RCC 7860 (cell line): Measurements from ENCODE around the gene MS4A4A.
"Not testable (repeated sequence)": the region's sequence is repeated elsewhere in the genome, so short reads cannot be mapped to it uniquely, and the experiment has no call there.

Source experiments
- DNase-seq: peaks from one replicate; pipeline ENCODE4 v3.0.0-alpha.2; 2015; ENCODE audit warnings: low spot score
- FAIRE-seq: peaks from 2 replicates; lab custom pipeline; 2012; peaks lifted over from hg19 to GRCh38; lab: Jason Lieb, UNC

MS4A4A gene

DNA sequence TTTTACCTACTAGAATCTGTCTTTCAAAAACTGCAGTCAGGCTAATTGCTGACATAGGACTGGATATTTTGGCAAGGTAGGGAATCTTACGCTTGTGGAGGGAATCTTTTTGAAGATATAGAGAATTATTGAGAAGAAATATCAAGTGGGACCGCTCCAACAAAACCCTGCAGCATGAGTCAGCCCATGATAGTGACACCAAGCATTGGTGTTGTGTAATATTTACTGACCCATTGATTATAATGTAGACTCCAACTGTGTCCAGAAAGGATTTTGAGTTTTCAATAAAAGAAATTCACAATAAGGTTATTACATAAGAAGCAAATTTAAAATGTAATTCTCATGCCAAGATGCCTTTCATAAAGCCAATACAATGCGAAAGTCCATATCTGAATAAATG, 20.7 kb downstream of the MS4A4A start:
- FAIRE-seq (no peak), DNase-seq (no peak)

DNA sequence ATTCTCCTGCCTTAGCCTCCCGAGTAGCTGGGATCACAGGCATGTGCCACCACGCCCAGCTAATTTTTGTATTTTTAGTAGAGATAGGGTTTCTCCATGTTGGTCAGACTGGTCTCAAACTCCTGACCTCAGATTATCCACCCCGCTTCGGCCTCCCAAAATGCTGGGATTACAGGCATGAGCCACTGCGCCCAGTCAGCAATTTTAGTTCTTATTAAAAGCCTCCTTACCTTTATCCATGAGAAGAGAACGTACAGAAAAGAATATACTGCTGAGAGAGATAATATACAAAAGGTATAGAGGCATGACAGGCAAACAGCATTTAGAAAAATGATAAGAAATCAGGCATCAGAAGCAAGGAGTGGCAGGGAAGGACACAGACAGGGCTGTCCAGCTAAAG, 21.4 kb downstream of the MS4A4A start:
- DNase-seq, FAIRE-seq: not testable (repeated sequence)

DNA sequence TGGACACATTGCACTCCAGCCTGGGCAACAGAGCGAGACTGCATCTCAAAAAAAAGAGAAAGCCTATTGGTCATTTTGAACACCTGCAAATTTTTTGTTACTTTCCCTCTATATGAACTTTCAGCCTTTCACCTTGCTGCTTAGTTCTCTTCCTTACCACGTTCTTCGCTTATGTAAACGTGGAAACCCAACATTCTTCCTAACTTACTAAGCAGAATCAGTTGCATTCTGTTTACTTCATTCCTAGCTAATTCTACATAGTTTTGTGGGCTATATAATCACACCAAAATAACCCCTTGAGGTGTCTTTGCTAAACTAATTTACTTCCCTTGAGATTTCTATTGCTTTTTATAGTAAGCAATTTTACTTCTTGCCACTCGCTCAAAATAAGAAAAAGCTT, 23.2 kb downstream of the MS4A4A start:
- DNase-seq, result no peak
- FAIRE-seq, result no peak

DNA sequence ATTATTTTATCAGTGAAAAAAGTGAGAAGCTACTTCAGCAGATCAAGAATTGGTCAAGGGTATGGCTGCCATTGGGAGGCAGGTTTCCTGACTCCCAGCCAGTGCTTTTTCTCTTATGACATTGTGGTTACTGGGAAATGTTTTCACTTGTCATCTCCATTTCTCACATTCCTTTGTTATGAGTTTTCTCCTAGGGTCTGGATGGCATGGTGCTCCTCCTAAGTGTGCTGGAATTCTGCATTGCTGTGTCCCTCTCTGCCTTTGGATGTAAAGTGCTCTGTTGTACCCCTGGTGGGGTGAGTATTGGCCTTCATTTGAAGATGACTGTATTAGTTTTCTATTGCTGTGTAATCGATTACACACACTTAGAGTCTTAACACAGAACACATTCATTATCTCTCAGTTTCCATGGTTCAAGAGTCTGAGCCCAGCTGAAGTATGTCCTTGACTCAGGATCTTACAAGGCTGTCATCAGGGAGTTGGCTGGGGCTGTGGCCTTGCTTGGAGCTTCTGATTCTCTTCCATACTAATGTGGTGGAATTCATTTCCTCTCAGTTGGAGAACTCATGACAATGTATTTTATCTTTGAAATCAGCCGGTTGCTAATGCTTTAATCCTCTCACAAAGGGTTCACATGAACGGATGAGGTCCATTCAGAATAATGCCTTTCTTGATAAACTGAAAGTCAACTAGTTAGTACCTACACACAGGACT, 25.6 kb downstream of the MS4A4A start:
- DNase-seq (peak; percentile 74), FAIRE-seq (peak; percentile 78)

DNA sequence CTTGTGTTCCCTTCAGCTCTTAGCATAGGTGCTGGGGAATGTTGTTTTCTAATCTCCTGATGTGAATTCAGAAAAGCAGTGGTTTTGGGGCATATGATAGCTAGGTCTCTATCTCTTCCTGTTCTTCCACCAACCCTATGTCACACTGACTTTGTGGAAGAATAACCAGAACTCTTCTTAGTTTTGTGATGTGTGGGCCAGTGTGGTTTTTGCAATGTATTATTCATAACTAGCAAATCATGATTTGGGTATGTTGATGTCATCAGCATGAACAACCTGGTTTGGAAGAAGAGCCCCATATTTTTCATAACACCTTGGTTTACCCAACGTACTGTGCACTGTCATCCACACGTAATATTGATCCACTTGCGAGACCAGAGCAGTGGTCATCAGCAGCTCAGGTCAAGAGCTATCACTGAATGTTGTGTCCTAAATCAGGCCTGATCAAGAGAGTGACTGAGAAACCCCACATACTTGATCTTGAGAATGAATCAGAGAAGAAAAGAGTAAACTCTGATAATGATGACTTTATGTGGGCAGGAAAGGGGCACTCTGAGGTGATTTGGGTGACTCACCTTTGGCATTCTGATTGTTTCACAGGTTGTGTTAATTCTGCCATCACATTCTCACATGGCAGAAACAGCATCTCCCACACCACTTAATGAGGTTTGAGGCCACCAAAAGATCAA, 27.2 kb downstream of the MS4A4A start:
- peak; percentile 42 for DNase-seq
- FAIRE-seq, result peak; percentile 76

DNA sequence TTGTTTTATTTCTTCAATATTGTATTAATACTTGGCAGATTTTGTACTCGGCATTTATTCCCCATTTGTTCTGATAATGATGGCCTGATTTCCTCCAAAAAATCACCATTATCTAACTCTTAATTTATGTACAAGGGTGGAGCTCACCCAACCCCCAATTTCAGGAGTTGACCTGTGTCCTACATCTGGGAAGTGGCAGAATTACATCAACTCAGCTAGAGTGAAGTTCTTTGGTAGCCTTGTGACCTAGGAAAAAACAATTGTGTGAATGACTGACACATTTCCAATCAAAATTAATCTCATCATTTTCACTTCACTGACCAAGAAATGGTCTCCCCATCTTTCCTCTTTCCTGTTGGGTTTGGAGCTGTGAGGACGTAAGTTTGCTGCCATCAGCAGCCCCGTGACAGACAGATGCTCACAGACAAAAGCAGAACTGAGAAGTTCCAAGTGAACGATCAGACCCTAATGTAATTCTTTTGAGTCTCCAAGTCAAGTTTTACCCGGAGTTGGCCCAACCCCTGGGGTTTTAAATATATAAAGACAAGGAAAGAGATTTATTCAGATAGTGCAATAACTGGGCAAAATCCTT, 30.0 kb downstream of the MS4A4A start:
- DNase-seq, result no peak
- no peak for FAIRE-seq

DNA sequence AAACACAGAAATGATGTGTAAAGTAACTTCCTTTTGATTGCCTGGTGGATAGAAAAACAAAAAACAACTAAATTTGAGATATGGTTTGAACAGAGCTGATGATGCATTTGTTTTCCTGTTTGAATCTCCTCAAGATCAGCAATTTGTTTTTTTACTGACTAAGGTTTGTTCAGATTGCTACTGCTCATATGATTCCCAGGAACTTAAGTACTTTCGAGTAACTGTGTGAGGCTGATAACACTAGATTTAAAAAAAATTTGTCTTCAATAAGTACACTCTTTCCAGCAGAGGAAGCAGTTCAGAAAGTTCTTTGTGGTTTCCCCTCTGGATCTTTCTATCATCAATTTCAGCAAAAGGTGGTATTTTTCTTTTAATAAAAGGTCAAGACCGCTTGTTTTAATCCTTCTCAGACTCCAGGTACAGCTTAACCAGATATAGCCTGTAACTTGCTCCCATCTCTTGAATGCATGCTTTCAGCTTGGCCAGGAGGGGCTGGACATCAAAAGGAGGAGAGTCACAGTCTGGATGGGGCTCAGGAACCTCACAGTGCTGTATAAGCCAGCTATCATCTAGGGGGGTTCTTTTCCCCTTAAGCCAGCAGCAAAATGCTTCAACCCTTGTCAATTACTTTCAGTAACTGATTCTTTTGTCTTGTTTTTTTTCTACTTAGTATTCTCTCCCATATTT, 34.3 kb downstream of the MS4A4A start:
- DNase-seq, result no peak
- no peak for FAIRE-seq

DNA sequence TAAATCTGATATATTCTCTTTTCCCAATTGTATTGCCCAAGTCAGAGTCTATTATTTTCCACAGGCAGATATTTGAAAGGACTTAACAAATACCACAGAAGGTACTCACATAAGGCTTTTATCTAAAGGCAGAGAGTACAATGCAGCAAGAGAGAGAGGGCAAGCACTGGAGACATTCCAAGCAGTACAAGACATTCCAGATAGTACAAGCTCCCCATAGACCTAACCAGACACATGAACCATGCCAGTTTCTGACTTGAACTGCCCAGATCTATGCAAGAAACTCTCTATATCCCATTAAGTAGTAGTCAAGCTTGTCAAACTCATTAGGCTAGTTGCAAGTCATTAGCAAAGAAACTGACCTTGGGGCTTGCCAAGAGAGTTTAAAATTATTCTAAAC, 35.4 kb downstream of the MS4A4A start:
- FAIRE-seq, result no peak
- no peak for DNase-seq

DNA sequence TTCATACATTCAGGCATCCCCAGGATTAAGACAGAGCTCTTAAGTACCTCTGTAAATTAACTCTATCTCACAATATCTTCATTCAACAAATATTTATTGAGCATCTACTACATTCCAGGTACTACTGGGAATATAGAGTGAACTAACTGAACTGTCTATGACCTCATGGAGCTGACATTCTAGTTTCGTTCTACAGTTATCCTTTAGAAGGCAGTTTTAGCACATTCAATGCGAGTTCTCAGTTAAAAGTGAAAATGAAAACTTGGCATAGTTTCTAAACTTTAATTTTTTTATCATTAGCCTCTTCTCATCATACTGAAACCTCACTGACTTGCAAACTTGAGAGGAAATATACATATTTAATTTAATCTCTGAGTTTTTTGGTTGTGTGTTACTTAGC, 35.9 kb downstream of the MS4A4A start:
- no peak for FAIRE-seq

DNA sequence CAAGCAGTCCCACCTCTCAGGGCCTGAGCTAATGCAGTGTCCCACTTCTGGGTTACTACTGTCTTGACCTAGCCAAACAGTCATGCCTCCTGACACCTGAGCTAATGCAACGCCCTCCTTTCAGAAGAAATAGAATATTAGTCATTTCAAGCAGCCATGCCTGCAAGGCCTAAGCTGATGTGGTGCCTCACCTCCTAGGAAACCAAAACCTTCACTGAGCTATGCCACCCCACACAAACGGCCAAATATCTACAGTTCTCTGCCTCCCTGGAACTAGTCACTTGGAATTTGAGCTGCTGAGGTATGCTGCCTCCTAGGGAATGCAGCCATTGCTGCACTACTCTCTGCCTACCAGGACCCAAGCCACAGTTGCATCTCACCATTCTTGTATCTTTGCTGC, 38.3 kb downstream of the MS4A4A start:
- FAIRE-seq, result no peak
- DNase-seq, result no peak

More for the DNA sequence above, 35.9 kb downstream of the MS4A4A start:
- no peak for DNase-seq

DNA sequence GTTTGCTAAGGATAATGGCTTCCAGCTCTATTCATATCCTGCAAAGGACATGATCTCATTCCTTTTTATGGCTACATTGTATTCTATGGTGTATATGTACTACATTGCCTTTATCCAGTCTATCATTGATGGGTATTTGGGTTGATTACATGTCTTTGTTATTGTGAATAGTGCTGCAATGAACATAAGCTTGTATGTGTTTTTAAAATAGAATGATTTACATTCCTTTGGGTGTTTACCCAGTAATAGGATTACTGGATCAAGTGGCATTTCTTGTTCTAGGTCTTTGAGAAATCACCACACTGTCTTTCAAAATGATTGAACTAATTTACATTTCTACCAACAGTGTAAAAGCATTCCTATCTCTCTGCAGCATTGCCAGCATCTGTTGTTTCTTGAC, 40.6 kb downstream of the MS4A4A start:
- DNase-seq, result no peak
- FAIRE-seq, result no peak

DNA sequence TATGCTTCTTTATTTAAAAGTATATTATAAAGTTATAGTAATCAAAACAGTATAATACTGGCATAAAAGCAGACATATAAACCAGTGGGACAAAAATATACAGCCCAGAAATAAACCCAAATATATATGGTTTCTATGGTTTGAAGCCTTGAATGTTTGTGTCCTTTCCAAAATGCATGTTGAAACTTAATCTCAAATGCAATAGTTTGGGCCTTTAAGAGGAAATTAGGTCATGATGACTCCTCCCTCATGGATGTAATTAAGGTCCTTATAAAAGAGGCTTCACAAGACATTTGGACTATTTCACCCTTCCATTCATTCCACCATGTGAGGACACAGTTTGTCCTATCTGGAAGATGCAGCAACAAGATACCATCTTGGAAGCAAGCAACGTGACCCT, 46.5 kb downstream of the MS4A4A start, which contains the start of gene MS4A6E:
TSS of gene MS4A6E (plus strand) at position 301 of the 400 bp plus-strand sequence. CDS start 7,641 bp downstream, outside the sequence.
- FAIRE-seq (no peak), DNase-seq (no peak)

DNA sequence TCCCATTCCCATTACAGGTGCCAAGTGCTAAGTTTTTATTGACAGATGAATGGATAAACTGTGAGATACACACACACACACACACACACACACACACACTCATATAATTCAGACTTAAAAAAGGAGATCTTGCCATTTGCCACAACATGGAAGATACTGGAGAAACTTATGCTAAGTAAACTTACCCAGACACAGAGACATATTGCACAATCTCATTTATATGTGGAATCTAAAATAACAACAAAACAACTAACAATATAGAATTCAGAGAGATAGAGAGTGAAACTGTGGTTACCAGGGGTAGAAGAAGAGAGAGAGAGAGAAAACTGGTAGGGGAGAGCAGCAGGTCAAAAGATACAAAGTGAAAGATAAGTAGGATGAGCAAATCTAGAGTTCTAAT, 48.0 kb downstream of the MS4A4A start:
- no peak for DNase-seq
- no peak for FAIRE-seq

DNA sequence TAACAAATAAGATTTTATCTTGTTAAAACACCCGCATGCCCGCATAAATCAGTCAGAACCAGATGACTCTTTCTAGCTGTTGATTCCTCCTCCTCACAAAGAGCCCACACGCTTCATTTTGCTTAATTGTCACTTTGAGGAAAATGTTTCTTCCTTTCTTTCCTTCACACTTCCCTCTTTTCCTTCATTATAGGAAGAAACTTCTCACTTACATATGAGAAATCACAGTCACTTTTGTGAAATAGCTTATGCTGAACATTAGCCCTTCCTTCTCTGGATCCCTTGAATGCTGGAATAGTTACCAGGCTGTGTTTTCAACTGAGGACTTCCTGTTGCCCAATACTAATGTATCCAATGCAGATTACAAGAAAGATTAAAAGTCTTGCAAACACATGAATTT, 52.4 kb downstream of the MS4A4A start:
- no peak for FAIRE-seq

DNA sequence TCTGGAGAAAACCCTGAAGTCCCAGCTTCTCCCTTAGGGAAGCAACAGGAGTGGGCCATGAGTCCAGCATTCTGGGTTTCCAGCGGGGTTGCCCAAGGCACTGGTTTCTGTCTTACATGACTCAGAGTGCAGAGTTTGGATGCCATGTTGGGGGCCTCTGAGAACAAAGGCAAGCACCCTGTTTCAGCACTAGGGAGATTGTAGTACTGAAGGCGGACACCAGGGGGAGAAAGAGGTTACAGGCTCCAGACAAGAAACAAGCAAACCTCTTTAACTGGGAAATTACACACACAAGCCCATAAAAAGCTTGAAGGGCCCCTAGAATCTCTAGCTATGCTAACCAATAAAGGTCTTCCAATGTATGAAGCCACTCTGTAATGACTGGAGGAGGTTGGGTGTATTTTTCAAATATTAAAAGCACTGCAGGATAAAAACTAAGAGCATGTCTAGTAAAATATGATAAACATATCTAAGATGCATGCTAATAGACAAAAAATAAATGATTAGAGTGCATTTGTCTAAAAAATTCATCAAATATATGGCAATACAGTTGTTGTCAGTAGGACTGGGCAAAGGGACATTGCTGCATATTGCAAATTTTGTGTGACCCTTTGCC, 53.6 kb downstream of the MS4A4A start:
- FAIRE-seq (no peak), DNase-seq (peak; percentile 7)

More for the DNA sequence above, 52.4 kb downstream of the MS4A4A start:
- DNase-seq, result no peak

DNA sequence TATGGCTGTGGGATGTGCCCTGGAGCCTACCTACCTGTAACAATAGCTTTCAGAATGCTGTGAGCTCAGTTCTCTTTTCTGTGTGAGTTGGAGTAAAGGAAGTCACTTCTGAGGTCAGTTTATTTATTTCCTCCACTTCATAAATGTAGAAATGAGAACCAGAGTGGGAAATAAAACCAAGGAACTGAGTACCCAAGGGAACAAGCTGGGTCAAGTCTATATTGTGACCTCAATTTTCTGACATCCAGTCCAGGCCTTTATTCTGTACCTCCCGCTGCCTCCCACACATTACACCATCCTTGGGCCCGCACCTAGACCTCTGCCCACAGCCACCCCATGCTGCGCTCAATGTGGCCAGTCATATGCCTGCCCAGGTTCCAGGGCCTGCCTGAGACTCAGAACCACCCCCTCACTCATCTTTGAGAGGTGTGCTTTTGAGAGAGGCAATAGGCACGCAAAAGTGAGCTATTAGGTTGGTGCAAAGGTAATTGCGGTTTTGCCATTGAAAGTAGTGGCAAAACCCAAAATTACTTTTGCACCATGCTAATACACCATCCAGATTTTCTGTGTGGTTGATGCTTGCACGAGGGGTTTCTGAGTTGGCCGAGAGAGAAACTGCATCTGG, 56.4 kb downstream of the MS4A4A start:
- FAIRE-seq, result no peak
- no peak for DNase-seq

DNA sequence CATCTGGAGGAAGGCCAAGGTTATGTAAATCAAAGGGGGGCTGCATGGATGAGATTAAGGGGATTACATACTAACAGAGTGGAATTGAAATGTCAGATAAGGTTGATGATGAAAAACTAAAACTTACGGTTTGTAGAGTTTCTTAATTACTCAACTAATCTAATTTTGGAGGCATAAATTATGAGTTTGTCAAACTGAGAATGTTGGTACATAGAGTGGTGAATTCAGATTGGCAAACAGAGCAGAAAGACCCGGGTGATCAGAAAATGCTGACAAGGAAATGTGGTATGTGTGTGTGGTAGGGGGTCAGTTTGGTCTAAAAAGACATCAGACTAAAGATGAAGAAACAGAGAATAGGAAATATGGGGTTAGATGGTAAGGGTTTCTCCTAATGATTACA, 57.6 kb downstream of the MS4A4A start:
- FAIRE-seq (no peak), DNase-seq (no peak)

DNA sequence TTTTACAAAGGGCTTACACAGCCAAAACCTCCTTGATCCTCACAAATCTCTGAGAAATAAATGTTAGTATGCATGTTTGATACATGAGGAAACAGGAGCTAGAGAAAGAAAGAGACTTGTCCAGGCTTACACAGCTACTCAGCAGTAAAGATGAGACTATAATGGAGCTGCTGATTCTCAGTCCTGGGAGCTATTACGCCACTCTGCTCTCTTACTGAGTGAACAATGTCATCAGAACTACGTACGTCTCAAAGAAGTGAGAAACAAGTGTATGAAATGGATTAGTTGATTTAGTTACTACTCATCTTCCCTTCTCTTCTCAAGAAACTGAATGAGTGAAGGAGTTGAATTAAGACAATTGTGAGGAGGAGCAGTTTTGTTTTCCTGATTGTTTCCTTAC, 58.9 kb downstream of the MS4A4A start:
- DNase-seq, result no peak
- no peak for FAIRE-seq

DNA sequence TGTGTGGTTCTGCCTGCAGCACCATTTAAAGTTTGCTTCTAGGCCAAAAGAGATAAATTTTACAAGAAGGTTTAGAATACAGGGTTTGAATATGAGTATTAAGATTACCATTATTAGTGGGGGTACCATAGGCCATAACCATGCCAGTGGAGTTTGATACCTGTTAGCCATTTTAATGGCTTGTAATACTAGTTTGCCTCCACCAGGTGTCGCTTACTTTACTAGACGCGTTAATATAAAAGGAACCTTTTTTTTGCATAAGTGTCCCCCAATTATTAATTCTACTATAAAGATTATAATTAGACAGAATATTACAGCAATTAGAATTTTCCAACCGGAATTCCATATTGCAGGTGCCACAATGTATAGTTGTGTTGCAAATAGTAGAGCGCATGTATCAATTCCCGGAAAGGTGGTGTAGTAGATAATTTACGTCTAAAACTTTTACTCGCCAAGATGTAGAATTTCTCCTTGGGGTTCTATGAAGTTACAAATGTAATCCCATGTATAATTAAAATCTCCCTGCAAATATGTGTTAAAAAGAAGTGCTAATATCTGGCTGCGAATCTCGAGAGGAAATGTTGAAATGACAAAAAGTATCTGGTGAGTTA, 62.7 kb downstream of the MS4A4A start:
- FAIRE-seq (no peak), DNase-seq (no peak)

DNA sequence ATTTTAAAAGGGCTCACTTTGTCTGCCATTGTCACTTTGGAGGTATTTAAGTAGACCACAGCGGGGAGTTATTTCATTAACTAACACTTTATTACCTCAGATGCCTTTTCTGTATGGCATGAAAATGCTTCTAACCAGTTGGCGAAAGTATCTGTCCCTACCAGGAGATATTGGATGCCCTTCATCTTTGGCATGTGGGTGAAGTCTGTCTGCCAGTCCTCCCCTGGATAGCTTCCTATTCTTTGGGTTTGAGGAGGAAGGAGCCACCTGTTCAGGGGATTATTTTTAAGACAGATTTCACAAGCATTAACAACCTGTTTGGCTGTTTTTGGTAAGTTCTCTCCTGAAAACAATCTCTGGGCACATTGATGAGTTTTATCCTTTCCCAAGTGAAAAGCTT, 63.7 kb downstream of the MS4A4A start:
- FAIRE-seq, result no peak
- DNase-seq, result no peak
